ENCODE data around the gene DGAT2.
A peak's percentile ranks its signal among the peaks of the same experiment; 100 is the strongest.

The DGAT2 gene

GRCh38 chr11:75768112-75768908, at the start of gene DGAT2:
Gene DGAT2, plus strand, starts transcription at chr11:75768778. Its CDS starts 214 bp downstream, at chr11:75768992.
- DNase-seq (ENCODE audit: low read depth, low spot score), result no peak
- POLR2A ChIA-PET, result no interaction called here
- peak within 1 kb of the TSS; percentile 55 for H3K4me3 ChIP-seq (ENCODE audit: low read depth, low read length)
- peak; percentile 35 for TF ChIP-seq CTCF (IDR thresholded peaks at IDR 0.05; ENCODE audit: insufficient read depth, low read length, missing control alignments)
- CTCF ChIA-PET, result interaction anchor here (1.0 to 1.2 kb wide), 2 partner anchors 9 to 237 kb away, joined by 3 read pairs; no protein-coding TSS in a partner anchor

- POLR2A ChIA-PET, result no interaction called here
- H3K4me3 ChIP-seq (ENCODE audit: low read depth, low read length), result no peak overlapping the region
- DNase-seq (ENCODE audit: low read depth, low spot score), result no peak
- CTCF ChIA-PET, result interaction anchor here (1.1 to 2.6 kb wide), 4 partner anchors 10 to 18 kb away, joined by 3 to 17 read pairs (median 4); no protein-coding TSS in a partner anchor
- no peak for TF ChIP-seq CTCF (IDR thresholded peaks at IDR 0.05; ENCODE audit: insufficient read depth, low read length, missing control alignments)
Observed at GRCh38 chr11:75719340-75720239, 49.0 kb upstream of the DGAT2 start.

GRCh38 chr11:75720639-75721038, 47.9 kb upstream of the DGAT2 start:
- no peak overlapping the region for H3K4me3 ChIP-seq (ENCODE audit: low read depth, low read length)
- POLR2A ChIA-PET, result no interaction called here
- CTCF ChIA-PET, result interaction anchor here (0.6 to 2.1 kb wide), 3 partner anchors 14 to 147 kb away, joined by 3 to 16 read pairs (median 6); no protein-coding TSS in a partner anchor
- DNase-seq (ENCODE audit: low read depth, low spot score), result no peak
- TF ChIP-seq CTCF (IDR thresholded peaks at IDR 0.05; ENCODE audit: insufficient read depth, low read length, missing control alignments), result no peak

- TF ChIP-seq CTCF (IDR thresholded peaks at IDR 0.05; ENCODE audit: insufficient read depth, low read length, missing control alignments), result no peak
- no peak for DNase-seq (ENCODE audit: low read depth, low spot score)
- no peak overlapping the region for H3K4me3 ChIP-seq (ENCODE audit: low read depth, low read length)
- POLR2A ChIA-PET, result no interaction called here
- CTCF ChIA-PET, result interaction anchor here (1.2 to 2.1 kb wide), 8 partner anchors 8 to 596 kb away, joined by 3 to 16 read pairs (median 6); no protein-coding TSS in a partner anchor
Observed at GRCh38 chr11:75721852-75722668, 46.5 kb upstream of the DGAT2 start.

- CTCF ChIA-PET, result interaction anchor here (1.2 to 2.1 kb wide), 9 partner anchors 9 to 595 kb away, joined by 3 to 16 read pairs (median 6); no protein-coding TSS in a partner anchor
- H3K4me3 ChIP-seq (ENCODE audit: low read depth, low read length), result no peak overlapping the region
- POLR2A ChIA-PET, result no interaction called here
- TF ChIP-seq CTCF (IDR thresholded peaks at IDR 0.05; ENCODE audit: insufficient read depth, low read length, missing control alignments), result no peak
- no peak for DNase-seq (ENCODE audit: low read depth, low spot score)
Observed at GRCh38 chr11:75722669-75723042, 45.9 kb upstream of the DGAT2 start.
